22Rv1 (cell line): Measurements from ENCODE around the gene CCR7.
"Not testable (repeated sequence)": the region's sequence is repeated elsewhere in the genome, so short reads cannot be mapped to it uniquely, and the experiment has no call there.

Experiments used
- H3K27ac ChIP-seq: fragments of 450-650 bp; 2 replicates; pipeline ENCODE4 v1.5.1; 2017
- CTCF ChIP-seq: fragments of 450-650 bp; IDR thresholded peaks from 2 replicates; pipeline ENCODE4 v1.5.1; 2017; ENCODE audit warnings: mild to moderate bottlenecking
- ZFX ChIP-seq: fragments of 450-650 bp; IDR thresholded peaks from 2 replicates; pipeline ENCODE4 v1.6.1; 2017; ENCODE audit warnings: antibody characterized with exemption, borderline replicate concordance

Gene CCR7

GRCh38 chr17:40577611-40578065 lies 12.4 kb upstream of the CCR7 start:
- H3K27ac ChIP-seq, result no peak overlapping the region
- TF ChIP-seq CTCF (no peak), ZFX (no peak)

DNA sequence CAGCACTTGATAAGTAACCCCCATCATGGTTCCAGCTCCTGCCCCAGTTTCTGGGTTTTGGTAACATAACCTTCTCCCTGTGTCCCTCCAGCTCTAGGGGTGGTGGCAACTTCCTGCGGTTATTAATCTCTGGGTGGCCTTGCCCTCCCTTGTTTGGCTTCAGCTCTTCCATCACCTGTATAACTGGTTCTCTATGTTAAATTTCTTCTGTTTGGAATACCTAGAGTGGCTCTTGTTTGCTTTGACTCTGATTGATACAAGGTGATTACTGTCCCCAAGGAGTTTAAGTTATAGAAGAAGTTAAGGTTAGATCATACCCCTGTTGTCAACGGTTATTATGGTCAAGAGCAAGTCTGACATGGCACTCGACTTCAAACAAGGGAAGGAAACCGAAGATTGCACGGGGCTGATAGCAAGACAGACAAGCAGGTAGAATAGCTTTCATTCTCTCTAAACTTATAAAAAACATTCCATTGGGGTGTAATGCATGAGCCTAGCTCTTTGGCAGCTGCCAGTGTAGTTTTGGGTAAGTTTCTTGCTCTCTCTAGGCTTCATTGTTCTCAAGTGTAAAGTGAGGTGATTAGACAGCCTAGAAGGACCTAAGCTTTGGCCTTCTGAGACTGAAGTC lies 11.0 kb upstream of the CCR7 start:
- H3K27ac ChIP-seq, result no peak overlapping the region
- TF ChIP-seq CTCF (no peak), ZFX (no peak)

DNA sequence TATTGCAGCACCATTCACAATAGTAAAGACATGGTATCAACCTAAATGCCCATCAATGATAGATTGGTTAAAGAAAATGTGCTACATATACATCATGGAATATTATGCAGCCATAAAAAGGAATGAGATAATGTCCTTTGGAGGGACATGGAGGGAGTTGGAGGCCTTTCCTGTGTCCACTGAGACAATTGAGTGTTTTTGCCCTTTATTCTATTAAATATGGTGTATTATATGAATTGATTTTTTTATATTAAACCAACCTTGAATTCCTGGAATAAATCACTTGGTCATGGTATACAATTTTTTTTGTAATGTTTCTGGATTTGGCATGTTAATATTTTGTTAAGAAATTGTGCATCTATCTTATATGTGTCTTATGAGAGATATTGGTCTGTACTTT lies 9.0 kb upstream of the CCR7 start:
- no peak for TF ChIP-seq ZFX
- no peak for TF ChIP-seq CTCF
- no peak overlapping the region for H3K27ac ChIP-seq

DNA sequence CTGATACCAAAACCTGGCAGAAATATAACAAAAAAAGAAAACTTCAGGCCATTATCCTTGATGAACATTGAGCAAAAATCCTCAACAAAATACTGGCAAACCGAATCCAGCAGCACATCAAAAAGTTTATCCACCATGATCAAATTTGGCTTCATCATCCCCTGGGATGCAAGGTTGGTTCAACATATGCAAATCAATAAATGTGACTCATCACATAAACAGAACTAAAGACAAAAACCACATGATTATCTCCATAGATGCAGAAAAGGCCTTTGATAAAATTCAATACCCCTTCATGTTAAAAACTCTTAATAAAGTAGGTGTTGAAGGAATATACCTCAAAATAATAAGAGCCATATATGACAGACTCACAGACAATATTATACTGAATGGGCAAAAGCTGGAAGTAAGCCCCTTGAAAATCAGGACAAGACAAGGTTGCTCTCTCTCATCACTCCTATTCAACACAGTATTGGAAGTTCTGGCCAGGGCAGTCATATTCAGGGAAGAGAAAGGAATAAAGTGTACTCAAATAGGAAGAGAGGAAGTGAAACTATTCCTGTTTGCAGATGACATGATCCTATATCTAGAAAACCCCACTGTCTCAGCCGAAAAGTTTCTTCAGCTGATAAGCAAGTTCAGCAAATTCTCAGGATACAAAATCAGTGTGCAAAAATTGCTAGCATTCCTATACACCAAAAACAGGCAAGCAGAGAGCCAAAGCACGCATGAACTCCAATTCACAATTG lies 7.1 kb upstream of the CCR7 start:
- H3K27ac ChIP-seq, result not testable (repeated sequence)

- TF ChIP-seq CTCF, result no peak
- TF ChIP-seq ZFX, result no peak
- H3K27ac ChIP-seq, result no peak overlapping the region
Measured at GRCh38 chr17:40568074-40568836, 3.0 kb upstream of the CCR7 start.

- no peak overlapping the region for H3K27ac ChIP-seq
- no peak for TF ChIP-seq CTCF
- TF ChIP-seq ZFX, result no peak
Measured at GRCh38 chr17:40567377-40567776, 2.1 kb upstream of the CCR7 start.

DNA sequence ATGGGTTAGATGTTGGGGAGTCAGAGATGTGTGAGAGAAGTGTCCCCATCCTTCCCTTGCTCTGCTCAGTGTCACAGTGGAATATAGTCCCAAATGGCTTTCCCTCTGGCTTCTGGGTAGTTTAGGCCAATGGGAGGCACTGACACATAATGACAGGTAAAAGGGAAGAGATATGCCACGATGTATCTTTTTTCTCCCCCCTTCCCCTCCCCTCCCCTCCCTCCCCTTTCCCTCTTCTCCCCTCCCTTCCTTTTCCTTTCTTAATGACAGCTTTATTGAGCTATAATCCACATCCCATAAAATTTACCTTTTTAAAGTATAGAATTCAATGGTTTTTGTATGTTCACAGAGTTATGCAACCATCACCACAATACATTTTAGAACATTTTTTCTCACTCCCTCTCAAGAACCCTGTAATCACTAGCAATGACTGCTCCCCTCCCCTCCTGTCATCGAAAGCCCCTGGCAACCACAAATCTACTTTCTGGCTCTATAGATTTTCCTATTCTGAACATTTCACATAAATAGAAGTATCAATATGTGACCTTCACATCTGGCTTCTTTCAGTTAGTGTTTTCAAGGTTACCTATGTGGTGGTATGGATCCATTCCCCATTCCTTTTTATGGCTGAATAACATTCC lies 617 bp upstream of the CCR7 start:
- TF ChIP-seq CTCF (no peak), ZFX (no peak)
- no peak overlapping the region for H3K27ac ChIP-seq
